Cardiac septum (tissue), 1 donor: Measurements from ENCODE around the gene FOXK2. TPM values are rescaled to one million over a fixed set of nuclear protein-coding genes. Genes with fewer than 3 reads are reported as not detected.

ENCODE experiments used
- DNase-seq: peaks from one replicate; pipeline ENCODE4 v3.0.0-alpha.2; 2020; ENCODE audit warnings: low spot score
- intact Hi-C: fragments of 100-400 bp; cut with DNase I; formaldehyde crosslinking; loops from one replicate; pipeline ENCODE4 v1.14.0; 2022
- total RNA-seq: library from RNA; stranded (reverse); fragmentation: NEBNext Ultra II Directional; extraction: Animal tissue kit (Norgen Biotek cat#: 25700); gene quantifications from one replicate; pipeline ENCODE4 v1.2.1, GENCODE V29; 2021
- donor health status: DM: no; HTN: no; CAD: no.

FOXK2 gene
- total RNA-seq, 1 donor from 2014 or later, result 40.2 TPM

DNA sequence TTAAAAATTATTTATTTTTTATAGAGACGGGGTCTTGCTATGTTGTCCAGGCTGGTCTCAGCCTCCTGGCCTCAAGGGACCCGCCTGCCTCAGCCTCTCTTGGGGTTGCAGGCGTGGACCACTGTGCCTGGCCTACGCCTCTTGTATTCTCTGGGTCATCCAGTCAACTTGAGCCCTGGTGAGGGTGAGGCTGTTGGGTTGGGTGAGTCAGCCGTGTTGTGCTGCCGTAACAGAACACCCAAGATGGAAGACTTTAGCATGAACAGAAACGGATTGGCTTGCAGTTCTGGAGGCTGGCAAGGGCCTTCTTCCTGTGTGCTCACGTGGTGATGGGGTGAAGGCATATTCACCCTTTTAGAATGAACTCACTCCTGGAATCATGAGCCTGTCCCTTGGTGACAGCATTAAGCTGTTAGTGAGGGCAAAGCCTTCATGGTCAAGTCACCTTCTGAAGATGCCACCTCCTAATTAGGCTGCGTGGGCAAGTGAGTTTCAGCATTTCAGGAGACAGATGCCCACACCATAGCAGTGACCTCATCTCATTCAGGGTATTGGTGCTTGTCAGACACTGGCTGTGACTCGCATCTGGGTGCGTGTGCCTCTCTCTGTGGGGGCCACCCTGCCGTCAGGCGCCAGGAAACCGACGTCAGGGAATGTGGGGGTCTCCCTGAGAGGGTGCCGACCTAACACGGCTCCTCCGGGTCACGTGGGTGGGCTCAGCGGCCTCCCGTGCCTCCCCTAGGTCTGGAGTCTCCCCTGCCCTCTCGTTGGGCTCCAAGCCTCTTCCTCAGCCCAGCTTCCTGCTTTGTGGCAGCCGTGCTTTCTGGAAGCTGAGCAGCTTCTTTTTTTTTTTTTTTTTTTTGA, 79.0 kb downstream of the FOXK2 start:
- no peak for DNase-seq
- intact Hi-C loops, result no loop called here

DNA sequence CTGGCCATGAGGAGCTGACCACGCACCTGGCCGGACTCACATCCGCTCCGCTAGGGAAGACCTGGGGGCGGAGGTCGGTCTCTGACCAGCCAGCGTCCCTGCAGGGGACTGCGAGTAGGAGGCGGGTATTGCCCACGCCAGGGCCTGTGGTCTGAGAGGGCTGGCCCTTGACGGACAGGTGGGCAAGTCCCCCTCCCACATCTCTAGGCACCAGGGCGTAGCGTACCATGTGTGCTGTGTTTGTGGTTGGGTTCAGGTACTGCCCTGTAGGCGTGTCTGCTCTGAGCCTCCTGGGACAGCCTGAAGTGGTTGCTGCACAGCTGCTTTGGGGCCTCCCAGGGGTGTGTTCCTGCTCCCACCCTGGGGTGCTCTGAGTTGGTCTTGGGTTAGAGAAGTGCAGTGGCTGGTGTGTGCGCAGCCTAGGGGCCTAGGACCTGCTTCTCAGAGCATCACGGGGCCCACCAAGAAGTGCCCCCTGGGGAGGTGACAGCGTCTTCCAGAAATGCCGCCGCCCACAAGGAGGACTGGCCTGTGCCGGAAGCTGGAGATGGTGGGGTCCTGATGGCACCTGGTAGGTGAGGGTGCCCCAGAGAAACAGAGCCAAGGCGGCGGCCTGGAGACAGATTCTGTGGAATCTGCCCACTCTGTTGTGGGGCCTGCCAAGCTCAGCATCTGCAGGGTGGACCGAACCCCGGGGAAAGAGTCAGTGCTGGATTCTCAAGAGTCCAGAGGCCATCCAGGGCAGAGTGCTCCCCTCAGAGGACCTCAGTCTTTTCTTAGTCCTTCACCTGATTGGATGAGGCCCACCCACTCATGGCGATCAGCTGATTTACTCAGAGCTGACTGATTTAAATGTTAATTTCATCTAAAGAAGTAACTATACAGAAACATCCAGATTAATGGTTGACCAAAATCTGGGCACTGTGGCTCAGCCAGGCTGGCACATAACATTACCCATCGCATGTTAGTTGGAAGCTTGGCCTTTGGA, 80.4 kb downstream of the FOXK2 start:
- intact Hi-C loops, result no loop called here
- no peak for DNase-seq

DNA sequence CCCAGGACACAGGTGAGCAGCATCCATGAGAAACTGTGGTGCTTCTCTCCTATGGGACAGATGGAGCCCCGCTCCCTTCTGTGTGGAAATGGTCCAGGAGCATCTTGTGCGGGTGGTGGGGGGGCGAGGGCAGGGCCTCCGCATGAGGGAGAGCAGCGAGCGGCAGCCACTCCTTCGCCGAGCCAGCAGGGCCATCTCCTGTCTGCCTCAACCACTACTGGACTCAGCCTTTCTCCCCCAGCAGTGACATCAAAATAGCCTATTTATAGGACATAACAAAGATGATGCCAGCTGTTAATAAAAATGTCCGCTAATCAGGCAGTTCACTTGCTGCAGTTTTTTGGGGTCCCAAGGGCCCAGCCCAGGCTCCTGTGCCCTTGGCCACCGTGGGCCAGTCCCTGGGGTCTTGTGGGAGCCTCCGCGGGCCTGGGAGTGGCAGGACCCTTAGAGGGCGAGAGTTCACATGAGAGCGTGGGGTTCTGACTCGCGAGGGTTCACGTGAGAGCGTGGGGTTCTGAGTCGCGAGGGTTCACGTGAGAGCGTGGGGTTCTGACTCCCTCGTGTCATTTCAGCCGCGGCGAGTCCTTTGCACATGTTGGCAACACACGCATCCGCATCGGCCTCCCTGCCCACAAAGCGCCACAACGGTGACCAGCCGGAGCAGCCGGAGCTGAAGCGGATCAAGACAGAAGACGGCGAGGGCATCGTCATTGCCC, 81.4 kb downstream of the FOXK2 start:
- DNase-seq, result no peak
- intact Hi-C loops, result no loop called here

DNA sequence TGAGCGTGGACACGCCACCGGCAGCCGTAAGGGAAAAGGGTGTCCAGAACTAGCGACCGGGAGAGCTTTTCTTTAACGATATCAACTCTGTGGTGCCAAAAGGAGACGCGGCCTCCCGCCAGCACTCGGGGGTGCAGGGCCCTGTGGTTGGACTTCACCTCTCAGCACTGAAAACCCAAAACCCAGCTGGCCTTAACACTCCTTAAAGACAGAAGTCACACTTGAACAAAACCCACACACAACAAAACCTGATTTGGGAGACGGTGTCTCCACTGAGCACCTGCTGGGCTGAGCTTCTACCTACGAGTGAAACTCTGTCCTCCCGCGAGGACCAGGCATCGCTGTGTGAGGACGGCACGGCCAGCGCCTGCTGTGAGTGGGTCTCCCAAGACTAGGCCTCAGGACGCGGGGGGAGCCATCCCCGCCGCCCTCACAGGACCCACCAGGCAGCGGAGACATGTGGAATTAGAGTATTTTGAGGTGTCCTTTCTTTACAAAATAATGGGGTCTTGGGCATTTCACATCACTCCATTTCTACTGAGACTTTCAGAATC, 82.0 kb downstream of the FOXK2 start:
- DNase-seq, result no peak
- intact Hi-C loops, result no loop called here

DNA sequence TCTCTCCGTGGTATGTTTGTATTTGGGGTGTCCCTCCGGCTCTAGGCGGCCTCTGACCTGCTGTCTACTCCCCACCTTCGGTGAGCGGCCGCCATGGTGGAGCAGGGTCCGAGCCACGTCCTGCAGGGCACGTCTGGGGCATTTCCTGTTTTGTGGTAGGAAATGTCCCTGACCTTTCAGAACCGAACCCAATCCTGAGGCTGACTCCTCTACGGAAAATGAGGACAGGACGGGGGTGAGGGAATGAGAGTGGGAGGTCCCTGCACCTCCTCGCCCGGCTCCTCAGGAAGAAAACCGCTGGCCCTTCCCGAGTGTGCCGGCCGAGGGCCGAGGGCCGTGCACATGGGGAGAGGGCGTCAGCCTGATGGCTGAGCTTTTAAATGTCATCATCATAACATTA, 83.0 kb downstream of the FOXK2 start:
- no peak for DNase-seq
- intact Hi-C loops, result no loop called here

DNA sequence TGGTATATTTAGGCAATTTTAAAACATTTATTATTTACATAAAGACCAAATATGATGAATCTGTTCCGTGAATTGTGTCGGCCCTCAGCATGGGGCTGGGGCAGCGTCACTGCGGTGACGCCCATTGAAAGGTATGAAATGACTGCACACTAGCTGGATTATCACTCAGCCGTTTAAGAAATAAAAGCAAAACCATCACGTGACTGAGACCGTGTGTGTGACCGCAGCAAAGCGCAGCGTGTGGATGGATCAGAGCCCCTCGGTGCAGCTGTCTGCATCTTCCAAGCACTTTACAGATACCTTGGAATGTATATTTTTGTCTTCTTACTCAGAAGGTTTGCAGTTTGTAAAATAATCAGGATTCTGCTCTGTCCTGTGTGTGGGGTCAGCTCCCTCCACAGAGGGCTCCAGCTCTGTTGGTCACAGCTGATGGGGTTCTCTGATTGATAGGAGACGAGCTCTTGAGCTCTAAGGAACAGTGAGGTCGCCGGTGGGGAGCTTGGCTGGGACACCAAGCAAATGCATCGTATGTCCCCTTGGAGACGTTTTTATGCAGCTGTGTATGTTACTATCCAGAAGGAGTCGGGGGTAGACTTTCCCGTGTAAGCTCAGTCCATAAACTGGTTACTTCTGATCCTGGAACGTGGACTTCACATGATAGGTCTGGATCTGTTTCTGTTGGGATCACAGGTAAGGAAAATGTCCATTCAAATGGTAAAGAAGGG, 83.6 kb downstream of the FOXK2 start:
- no peak for DNase-seq
- intact Hi-C loops, result no loop called here

DNA sequence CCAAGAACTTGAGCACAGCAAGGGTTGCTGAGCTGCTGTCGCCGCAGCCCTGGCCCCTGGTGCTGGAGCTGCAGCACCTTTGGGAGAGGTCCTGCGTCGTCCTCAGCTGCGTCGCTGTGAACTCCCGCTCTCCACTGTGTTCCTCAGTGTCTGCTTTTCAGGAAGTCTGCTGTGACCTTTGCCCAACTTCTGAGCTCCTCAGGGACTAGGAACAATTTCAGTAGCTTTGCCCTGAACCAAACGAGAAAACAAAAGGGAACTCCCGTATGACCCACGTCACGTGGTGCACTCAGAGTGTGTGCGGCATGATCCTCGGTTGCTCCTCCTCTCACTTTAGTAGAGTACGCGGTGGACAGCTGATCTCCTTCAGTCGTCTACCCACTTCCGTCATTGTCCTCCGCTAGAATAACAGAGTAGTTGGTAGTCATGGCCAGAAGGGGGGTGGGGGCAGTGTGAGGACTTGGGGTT, 84.5 kb downstream of the FOXK2 start:
- intact Hi-C loops, result no loop called here
- DNase-seq, result peak; percentile 87

DNA sequence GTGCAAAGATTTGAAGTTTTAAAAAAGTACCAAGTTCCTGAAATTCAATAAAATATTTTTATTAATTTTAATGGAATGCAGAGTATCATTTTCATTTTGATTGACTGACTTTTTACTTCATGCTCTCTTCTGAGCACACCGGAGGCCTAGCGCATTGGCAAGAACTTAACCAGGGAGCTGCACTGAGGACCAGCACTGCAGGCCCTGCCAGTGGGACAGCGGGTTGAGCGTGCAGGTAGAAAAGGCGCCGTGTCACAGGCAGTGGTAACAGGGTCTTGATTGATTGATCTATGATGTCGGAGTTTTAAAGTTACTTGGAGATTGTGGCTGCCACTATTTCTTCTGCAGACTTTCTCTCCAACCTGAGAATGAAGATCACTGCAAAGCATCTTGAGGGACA, 85.0 kb downstream of the FOXK2 start:
- intact Hi-C loops, result no loop called here
- DNase-seq, result no peak

DNA sequence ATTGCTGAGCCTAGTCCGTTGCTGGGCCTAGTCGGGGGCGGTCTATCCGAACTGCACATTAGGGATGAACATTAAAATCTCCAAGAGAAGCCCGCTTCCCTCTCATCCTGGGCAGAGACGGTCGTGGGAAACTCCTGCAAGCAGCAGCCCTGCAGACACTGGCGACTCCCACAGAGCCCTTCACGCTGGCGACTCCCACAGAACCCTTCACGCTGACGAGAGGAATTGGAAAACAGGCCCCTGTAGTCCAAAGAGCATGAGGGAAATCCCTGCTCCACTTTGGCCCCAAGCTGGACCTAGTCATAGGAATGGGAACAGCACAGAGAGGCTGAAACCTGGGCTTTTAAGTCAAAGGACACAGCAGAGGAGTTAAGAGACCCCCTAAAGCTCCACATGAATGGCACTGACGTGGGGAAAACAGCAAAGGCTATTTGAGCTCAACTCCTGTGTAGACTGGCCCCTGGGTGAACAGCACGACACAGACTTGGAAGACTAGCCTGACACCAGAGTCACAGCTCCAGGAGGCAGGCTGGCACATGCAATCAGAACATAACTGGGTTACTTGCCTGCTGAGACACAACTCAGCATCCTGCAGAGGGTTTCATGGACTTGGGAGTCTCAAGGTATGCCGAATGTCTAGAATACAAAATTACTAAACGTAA, 86.5 kb downstream of the FOXK2 start:
- intact Hi-C loops, result no loop called here
- DNase-seq, result no peak

DNA sequence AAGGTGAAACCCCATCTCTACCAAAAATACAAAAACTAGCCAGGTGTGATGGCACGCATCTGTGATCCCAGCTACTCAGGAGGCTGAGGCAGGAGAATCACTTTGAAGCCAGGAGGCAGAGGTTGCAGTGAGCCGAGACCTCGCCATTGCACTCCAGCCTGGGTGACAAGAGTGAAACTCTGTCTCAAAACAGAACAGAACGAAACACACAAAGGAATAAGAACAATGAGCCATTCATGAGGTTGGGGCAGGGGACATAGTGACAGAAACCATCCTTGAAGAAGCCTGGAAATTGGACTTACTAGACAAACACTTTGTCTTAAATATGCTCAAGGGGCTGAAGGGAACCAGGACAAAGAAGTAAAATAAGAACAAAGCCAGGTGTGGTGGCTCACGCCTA, 89.3 kb downstream of the FOXK2 start:
- DNase-seq, result no peak
- intact Hi-C loops, result no loop called here

DNA sequence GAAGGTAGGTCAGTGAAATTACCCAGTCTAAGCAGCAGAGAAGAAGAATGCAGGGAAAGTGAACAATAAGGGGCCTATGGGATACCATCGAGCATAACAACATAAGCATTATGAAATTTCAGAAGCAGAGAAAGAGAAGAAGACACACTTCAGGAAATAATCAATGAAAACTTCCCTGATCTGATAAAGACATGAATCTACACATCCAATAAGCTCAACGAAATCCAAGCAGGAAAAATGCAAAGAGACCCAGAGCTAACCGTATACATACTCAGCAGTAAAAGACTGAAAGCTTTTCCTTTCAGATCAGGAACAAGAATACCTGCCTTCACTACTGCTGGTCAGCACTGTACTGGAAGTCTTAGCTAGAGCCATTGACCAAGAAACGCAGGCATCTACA, 90.1 kb downstream of the FOXK2 start:
- no peak for DNase-seq
- intact Hi-C loops, result no loop called here

DNA sequence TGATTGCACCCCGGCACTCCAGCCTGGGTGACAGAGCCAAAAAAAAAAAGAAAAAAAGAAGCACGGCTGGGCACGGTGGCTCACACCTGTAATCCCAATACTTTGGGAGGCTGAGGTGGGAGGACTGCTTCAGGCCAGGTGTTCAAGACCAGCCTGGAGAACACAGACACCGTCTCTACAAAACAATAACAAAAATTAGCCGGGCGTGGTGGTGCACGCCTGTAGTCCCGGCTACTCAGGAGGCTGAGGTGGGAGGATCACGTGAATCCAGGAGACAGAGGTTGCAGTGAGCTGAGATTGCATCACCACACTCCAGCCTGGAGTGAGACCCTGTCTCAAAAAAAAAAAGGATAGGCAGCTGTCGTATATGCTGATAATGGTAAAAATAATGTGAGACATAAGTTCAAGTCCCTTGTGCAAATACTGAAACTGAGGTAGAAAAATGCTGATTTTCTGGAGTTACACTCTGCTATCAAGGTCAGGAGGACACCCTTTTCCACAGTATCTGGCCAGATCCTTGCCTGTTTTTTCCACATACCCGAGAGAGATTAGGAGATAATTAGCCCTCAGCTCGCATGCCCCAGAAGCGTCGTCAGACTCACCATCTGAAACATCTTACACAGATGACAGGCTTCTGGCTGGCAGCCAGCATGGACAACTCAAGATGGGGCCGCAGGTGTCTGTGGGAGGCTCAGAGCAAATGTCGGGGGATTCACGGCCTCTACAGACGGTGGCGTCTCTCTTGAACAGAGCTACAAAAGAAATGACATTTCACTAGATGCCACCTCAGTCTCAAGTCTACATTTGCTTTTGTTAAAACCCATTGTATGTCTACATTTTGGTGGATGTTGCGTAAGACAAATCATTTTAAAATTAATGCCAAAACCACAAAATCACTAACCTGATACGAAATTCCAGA, 91.9 kb downstream of the FOXK2 start:
- intact Hi-C loops, result no loop called here
- DNase-seq, result no peak

DNA sequence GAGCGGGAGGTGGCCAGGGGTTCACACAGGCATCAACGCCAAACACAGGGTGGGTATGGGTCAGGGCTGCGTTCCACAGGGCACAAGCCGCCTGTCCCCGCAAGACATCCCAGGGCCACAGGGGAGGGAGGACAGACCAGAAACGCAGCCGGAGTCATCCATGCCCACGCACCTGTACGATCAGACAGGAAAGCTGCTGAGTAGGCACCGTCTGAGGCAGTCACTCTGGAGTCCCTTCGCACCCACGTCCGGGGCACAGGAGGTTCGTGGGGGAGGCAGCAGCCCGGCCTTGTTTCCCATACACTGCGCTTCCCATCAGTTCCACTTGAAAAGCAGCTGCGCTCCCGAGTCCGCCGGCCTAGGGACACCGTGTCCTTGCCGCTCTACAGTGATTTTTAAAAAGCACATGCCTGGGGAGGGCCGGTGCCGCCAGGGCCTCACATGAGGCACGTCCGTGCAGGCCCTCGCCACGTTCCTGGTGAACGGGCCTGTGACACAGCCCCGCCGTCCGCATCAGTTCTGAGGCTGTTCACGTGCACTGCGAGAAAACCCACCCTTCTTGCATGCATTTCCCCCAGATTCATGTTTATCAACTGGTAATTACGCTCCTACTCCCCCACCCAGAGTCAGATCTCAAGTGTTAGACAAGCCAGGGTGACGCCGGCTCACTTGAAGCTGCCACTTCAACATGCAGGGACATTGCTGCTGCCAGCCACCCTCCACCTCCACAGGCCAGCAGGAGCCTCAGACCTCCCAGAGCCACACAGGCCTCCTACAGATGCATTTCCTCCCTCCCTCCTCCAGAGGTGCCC, 94.0 kb downstream of the FOXK2 start:
- intact Hi-C loops, result no loop called here
- no peak for DNase-seq

DNA sequence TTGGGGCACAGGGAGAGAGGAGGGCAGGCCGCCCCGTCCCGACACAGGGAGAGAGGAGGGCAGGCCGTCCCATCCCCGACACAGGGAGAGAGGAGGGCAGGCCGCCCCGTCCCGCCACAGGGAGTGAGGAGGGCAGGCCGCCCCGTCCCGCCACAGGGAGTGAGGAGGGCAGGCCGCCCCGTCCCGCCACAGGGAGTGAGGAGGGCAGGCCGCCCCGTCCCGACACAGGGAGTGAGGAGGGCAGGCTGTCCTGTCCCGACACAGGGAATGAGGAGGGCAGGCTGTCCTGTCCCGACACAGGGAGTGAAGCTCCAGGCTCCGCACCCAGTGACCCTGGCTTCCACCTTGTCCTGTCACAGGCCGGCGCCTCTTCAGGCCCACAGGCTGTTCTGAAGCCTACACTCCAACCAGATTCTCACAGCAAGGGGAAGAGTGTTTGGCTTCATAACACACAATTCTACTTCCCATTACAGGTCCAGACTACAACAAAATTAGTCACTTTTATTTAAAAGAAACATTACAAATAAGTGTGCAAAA, 94.6 kb downstream of the FOXK2 start:
- DNase-seq, result no peak
- intact Hi-C loops, result no loop called here

DNA sequence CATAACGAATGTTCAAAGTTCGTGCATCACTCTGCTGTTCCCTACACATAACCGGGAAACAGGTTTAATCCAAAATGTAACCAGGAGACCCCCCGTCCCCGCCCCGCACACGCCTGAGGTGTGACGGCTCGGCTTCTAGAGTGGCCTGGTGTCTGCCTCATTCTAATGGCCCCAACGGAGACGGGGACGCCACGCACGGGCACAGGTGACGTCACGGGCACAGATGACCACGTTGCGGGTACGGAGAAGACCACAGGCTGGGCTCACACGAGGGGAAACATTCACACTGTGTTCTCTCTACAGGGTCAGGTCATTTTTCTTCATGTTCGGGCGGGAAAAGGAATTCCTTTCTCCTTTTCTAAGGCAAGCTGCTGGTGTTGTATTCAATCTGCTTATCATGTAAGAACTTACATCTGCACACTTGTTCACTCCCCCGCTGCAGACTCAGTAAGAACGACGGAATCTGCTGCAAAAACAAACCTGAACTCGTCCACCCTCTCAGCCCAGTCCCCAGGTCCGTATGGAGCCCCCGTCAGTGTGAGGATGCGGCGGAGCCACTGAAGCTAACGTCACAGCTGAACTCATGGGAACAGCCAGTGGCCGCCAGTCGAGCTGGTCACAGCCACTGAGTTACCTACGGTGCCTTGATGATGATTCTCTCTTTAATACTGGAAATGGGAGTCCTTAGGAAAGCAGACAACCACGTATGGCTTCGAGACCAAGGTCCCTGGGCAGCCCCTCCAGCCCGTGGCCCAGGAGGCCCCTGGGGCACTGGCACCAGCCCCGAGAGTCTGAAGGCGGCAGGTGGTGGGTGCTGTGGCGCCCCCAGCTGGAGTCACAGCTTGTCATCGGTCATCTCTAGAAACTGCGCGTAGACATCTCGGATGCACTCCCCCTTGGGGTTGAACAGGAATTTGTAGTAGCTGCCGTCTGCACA, 95.8 kb downstream of the FOXK2 start:
- intact Hi-C loops, result no loop called here

More for the DNA sequence above, 95.8 kb downstream of the FOXK2 start:
- DNase-seq, result no peak
